ENCODE data around the gene CFD. TPM values are rescaled to one million over a fixed set of nuclear protein-coding genes. Genes with fewer than 3 reads are reported as not detected.
"Not testable (repeated sequence)": the region's sequence is repeated elsewhere in the genome, so short reads cannot be mapped to it uniquely, and the experiment has no call there.

Gene CFD
- total RNA-seq, 1 experiment from 2014 or later: 8.0 TPM

DNA sequence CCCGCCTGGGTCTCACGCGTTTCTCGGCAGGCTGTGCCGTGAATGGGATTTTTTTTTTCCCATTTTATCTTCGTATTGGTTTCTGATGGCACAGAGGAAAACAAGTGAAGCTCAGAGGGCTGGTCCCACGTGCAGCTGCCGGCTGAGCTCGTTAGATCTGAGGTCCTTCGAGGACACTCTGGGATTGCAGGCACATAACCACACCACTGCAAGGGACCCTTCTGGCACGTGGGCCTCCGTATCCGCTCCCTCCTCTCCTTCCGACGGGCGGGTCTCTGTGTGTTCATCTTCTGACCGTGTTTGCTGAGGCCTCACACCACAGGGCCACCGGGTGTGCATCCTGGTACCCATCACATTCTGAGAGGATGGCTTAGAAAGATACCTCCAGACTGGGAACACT lies 16.6 kb downstream of the CFD start:
- Histone ChIP-seq H2AFZ (no peak overlapping the region), H3F3A (ENCODE audit: insufficient read depth, low read depth) (peaks cover 25% of the 10 kb centered on the region; the same call in 1 of the 2 replicates), H3K4me2 (no peak overlapping the region), H3K79me2 (ENCODE audit: low read depth) (no peaks in the 10 kb centered on the region), H3K9me2 (ENCODE audit: insufficient read depth) (no peaks in the 10 kb centered on the region), H4K20me1 (ENCODE audit: insufficient read depth) (peaks cover 6% of the 10 kb centered on the region), H3K27ac (no peak overlapping the region), H3K4me3 (no peak overlapping the region), H3K27me3 (ENCODE audit: insufficient read depth, low read depth) (no peaks in the 10 kb centered on the region), H3K36me3 (ENCODE audit: low read depth) (no peaks in the 10 kb centered on the region), H3K9me3 (ENCODE audit: insufficient read depth, low read depth) (no peaks in the 10 kb centered on the region), H3K4me1 (replicated peaks; ENCODE audit: insufficient read depth) (peaks cover 9% of the 10 kb centered on the region; the same call in 1 of the 2 replicates)
- no TSS peak for BruUV-seq (replicated peaks)
- intact Hi-C loops (cut with micrococcal nuclease; ENCODE audit: unreplicated experiment): no loop called here
- DNase-seq: no peak
- no peak for TF ChIP-seq EZH2 (IDR thresholded peaks at IDR 0.05; ENCODE audit: low read depth)
- TF ChIP-seq, protein P1, sequence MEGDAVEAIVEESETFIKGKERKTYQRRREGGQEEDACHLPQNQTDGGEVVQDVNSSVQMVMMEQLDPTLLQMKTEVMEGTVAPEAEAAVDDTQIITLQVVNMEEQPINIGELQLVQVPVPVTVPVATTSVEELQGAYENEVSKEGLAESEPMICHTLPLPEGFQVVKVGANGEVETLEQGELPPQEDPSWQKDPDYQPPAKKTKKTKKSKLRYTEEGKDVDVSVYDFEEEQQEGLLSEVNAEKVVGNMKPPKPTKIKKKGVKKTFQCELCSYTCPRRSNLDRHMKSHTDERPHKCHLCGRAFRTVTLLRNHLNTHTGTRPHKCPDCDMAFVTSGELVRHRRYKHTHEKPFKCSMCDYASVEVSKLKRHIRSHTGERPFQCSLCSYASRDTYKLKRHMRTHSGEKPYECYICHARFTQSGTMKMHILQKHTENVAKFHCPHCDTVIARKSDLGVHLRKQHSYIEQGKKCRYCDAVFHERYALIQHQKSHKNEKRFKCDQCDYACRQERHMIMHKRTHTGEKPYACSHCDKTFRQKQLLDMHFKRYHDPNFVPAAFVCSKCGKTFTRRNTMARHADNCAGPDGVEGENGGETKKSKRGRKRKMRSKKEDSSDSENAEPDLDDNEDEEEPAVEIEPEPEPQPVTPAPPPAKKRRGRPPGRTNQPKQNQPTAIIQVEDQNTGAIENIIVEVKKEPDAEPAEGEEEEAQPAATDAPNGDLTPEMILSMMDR (conservative IDR thresholded peaks at IDR 0.05): no peak
- ChIA-PET POLR2A (ENCODE audit: unreplicated experiment) (interaction anchor here (0.6 kb wide), 1 partner anchor 46 kb away, joined by 3 read pairs; no protein-coding TSS in a partner anchor), CTCF (no interaction called here)

DNA sequence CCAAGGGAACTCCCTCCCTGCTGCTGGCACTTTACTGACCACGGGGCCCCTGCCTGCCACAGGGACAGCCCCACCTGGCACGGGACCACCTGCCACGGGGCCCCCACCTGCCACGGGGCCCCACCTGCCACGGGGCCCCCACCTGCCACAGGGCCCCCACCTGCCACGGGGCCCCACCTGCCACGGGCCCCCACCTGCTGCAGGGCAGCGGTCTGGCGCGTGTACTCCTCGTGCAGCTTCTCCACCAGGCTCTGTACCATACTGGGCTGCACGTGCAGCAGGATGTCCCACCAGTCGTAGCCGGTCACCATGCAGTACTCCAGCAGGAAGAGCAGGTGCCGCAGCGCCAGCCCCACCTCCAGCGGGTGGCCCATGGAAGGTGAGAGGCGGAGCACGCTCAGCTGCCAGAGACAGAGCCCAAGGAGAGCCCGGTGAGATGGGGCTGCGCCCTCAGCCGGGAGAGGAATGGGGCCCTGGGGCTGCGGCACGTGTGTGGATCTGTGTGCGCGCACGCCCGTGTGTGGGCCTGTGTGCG lies 17.4 kb downstream of the CFD start:
- Histone ChIP-seq H4K20me1 (ENCODE audit: insufficient read depth) (peaks cover 12% of the 10 kb centered on the region), H3F3A (ENCODE audit: insufficient read depth, low read depth) (peaks cover 19% of the 10 kb centered on the region; the same call in 1 of the 2 replicates), H3K27ac (no peak overlapping the region), H3K9me3 (ENCODE audit: insufficient read depth, low read depth) (no peaks in the 10 kb centered on the region), H3K36me3 (ENCODE audit: low read depth) (no peaks in the 10 kb centered on the region), H2AFZ (no peak overlapping the region), H3K4me1 (replicated peaks; ENCODE audit: insufficient read depth) (peaks cover 8% of the 10 kb centered on the region; the same call in 1 of the 2 replicates), H3K9me2 (ENCODE audit: insufficient read depth) (no peaks in the 10 kb centered on the region), H3K27me3 (ENCODE audit: insufficient read depth, low read depth) (no peaks in the 10 kb centered on the region), H3K4me2 (no peak overlapping the region), H3K79me2 (ENCODE audit: low read depth) (no peaks in the 10 kb centered on the region), H3K4me3 (no peak overlapping the region)
- intact Hi-C loops (cut with micrococcal nuclease; ENCODE audit: unreplicated experiment): no loop called here
- CTCF ChIA-PET: interaction anchor here (0.8 kb wide), 1 partner anchor 84 kb away, joined by 4 read pairs; no protein-coding TSS in a partner anchor
- BruUV-seq (replicated peaks): no TSS peak
- POLR2A ChIA-PET (ENCODE audit: unreplicated experiment): no interaction called here
- no peak for DNase-seq
- TF ChIP-seq, protein P1 (conservative IDR thresholded peaks at IDR 0.05): no peak
- no peak for TF ChIP-seq EZH2 (IDR thresholded peaks at IDR 0.05; ENCODE audit: low read depth)

DNA sequence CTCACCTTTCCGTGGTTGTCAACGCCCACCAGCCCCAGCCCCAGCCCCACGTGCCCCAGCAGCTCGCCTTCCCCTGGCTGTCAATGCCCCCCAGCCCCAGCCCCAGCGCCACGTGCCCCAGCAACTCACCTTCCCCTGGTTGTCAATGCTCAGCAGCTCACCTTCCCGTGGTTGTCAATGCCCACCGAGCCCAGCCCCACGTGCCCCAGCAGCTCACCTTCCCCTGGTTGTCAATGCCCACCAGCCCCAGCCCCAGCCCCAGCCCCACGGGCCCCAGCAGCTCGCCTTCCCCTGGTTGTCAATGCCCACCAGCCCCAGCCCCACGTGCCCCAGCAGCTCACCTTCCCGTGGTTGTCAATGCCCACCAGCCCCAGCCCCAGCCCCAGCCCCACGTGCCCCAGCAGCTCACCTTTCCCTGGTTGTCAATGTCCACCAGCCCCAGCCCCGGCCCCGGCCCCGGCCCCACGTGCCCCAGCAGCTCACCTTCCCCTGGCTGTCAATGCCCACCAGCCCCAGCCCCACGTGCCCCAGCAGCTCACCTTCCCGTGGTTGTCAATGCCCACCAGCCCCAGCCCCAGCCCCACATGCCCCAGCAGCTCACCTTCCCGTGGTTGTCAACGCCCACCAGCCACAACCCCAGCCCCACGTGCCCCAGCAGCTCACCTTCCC lies 18.7 kb downstream of the CFD start:
- H2AFZ ChIP-seq; intact Hi-C loops (cut with micrococcal nuclease; ENCODE audit: unreplicated experiment); BruUV-seq (replicated peaks); H3K36me3 ChIP-seq (ENCODE audit: low read depth); H3K27ac ChIP-seq; H3K9me2 ChIP-seq (ENCODE audit: insufficient read depth); H3K4me3 ChIP-seq; H3K4me1 ChIP-seq (replicated peaks; ENCODE audit: insufficient read depth); H3K79me2 ChIP-seq (ENCODE audit: low read depth); H3K27me3 ChIP-seq (ENCODE audit: insufficient read depth, low read depth); H3K4me2 ChIP-seq; DNase-seq; H3K9me3 ChIP-seq (ENCODE audit: insufficient read depth, low read depth): not testable (repeated sequence)
- POLR2A ChIA-PET (ENCODE audit: unreplicated experiment): interaction anchor here (0.6 kb wide), 1 partner anchor 28 kb away, joined by 12 read pairs; no protein-coding TSS in a partner anchor
- CTCF ChIA-PET: interaction anchor here (0.6 kb wide), 1 partner anchor 206 kb away, joined by 3 read pairs; no protein-coding TSS in a partner anchor
- Histone ChIP-seq H4K20me1 (ENCODE audit: insufficient read depth) (peaks cover 21% of the 10 kb centered on the region), H3F3A (ENCODE audit: insufficient read depth, low read depth) (peaks cover 12% of the 10 kb centered on the region; the same call in 1 of the 2 replicates)

DNA sequence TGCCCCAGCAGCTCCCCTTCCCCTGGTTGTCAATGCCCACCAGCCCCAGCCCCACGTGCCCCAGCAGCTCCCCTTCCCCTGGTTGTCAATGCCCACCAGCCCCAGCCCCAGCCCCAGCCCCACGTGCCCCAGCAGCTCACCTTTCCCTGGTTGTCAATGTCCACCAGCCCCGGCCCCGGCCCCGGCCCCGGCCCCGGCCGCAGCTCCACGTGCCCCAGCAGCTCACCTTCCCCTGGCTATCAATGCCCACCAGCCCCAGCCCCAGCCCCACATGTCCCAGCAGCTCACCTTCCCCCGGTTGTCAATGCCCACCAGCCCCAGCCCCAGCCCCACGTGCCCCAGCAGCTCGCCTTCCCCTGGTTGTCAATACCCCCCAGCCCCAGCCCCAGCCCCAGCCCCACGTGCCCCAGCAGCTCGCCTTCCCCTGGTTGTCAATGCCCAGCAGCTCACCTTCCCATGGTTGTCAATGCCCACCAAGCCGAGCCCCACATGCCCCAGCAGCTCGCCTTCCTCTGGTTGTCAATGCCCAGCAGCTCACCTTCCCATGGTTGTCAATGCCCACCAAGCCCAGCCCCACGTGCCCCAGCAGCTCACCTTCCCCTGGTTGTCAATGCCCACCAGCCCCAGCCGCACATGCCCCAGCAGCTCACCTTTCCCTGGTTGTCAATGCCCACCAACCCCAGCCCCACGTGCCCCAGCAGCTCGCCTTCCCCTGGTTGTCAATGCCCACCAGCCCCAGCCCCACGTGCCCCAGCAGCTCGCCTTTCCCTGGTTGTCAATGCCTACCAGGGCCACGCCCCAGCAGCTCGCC lies 19.5 kb downstream of the CFD start:
- H3K4me2 ChIP-seq; H3K4me3 ChIP-seq; H3K79me2 ChIP-seq (ENCODE audit: low read depth); H3K27ac ChIP-seq; H3K9me3 ChIP-seq (ENCODE audit: insufficient read depth, low read depth); DNase-seq; intact Hi-C loops (cut with micrococcal nuclease; ENCODE audit: unreplicated experiment); H2AFZ ChIP-seq; H3K27me3 ChIP-seq (ENCODE audit: insufficient read depth, low read depth); BruUV-seq (replicated peaks); H3F3A ChIP-seq (ENCODE audit: insufficient read depth, low read depth); H3K36me3 ChIP-seq (ENCODE audit: low read depth); H3K4me1 ChIP-seq (replicated peaks; ENCODE audit: insufficient read depth); H3K9me2 ChIP-seq (ENCODE audit: insufficient read depth): not testable (repeated sequence)
- POLR2A ChIA-PET (ENCODE audit: unreplicated experiment): interaction anchor here (0.6 to 1.0 kb wide), 3 partner anchors 27 to 148 kb away, joined by 5 to 12 read pairs (median 6); no protein-coding TSS in a partner anchor
- CTCF ChIA-PET: interaction anchor here (0.6 to 0.9 kb wide), 2 partner anchors 189 to 205 kb away, joined by 3 to 5 read pairs; no protein-coding TSS in a partner anchor
- peaks cover 22% of the 10 kb centered on the region for H4K20me1 ChIP-seq (ENCODE audit: insufficient read depth)
